Left lobe of liver (tissue), 2 donors: ENCODE data around the gene MTF2. TPM values are rescaled to one million over a fixed set of nuclear protein-coding genes. Genes with fewer than 3 reads are reported as not detected.
A peak's percentile ranks its signal among the peaks of the same experiment; 100 is the strongest.
"Not testable (repeated sequence)": the region's sequence is repeated elsewhere in the genome, so short reads cannot be mapped to it uniquely, and the experiment has no call there.

ENCODE experiments used
- ATAC-seq: fragments of 200-7000 bp; cut with Tn5 transposase; one replicate; pipeline ENCODE4 v1.9.1; 2020; ENCODE audit warnings: mild to moderate bottlenecking, moderate library complexity
- DNase-seq: peaks from one replicate; pipeline ENCODE4 v3.0.0-alpha.2; 2020; ENCODE audit warnings: low spot score
- total RNA-seq: library from RNA; stranded (reverse); gene quantifications from one replicate; pipeline ENCODE4 v1.2.1, GENCODE V29; 2021
- donor health status: DM: no; HTN: no; CAD: no; lungs with moderate emphysema.
- donor health status: DM: no; HTN: yes; CAD: no.

The MTF2 gene
- total RNA-seq, 1 donor from 2014 or later: 8.2 TPM

DNA sequence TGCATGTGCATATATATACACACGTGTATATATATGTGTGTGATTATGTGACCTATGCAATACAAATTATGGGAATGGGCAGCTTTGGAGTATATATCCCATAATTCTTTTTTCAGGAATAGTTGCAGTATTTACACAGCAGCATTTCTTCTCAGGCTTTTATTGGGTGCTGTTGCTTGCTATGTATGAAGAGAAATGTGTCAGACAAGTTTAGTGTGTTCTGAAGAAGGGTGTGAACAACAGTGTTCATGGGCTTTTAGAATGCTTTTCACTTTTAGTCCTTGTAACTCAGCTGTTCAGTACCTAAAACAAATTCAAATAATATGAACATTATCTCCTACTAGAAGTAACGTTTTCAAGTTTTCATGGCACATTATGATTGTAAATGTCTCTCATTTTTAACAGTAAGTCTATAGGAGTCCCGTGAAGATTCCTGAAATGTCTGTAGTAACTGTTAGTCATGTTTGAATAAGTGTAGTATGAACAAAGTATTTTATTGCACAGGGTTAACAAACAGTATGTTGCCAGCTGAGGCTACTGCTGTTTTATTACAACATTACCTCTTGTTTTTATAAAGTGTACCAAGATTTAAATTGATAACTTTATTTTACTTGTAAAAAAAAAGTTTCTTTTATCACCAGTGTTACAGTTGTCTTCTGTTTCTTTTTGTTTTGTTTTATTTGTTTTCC, 58.7 kb downstream of the MTF2 start:
- no peak for ATAC-seq

DNA sequence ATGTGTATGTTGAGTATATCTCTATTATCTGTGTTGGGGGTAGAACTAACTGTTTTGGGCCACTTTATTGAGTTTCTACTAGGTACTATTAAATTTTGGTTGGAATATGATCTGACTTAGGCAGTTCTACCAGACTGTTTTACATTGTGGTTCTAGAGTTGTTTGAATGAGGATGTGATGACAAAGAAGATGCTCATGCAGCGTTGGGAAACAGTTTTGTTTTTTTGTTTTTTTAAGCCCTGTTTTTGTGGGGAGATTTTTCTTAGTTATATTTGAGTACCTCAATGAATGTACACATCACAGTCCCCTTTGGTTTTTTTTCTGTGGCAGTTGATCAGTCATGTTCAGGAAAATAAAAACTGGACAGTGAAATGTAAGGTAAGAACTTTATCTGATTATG, 61.0 kb downstream of the MTF2 start:
- no peak for DNase-seq
- ATAC-seq: no peak

More for the DNA sequence above, 58.7 kb downstream of the MTF2 start:
- no peak for DNase-seq

GRCh38 chr1:93142161-93142560, 63.1 kb downstream of the MTF2 start:
- ATAC-seq (peak; percentile 63), DNase-seq (no peak)

DNA sequence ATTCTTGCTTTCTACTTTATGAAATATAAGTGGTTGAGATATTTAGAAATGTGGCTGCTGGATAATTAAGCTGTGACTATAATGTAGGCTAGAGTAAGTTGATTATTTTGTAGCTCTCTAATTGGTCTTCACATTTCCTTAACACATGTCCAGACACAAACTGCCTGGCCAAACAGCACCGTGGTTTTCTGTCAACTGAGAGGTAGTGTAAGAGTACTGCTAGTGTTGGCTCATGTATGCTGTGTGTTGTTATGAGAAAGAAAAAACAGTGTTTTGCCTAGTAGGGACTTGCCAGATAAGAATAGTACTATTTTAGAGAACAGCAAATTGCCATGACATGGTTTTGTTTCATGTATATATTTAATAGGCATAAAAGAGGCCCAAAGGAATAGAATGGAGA, 64.1 kb downstream of the MTF2 start:
- DNase-seq (no peak), ATAC-seq (peak; percentile 57)

- ATAC-seq: peak; percentile 49
These were observed 64.7 kb downstream of the MTF2 start for GRCh38 chr1:93143769-93144168.

DNA sequence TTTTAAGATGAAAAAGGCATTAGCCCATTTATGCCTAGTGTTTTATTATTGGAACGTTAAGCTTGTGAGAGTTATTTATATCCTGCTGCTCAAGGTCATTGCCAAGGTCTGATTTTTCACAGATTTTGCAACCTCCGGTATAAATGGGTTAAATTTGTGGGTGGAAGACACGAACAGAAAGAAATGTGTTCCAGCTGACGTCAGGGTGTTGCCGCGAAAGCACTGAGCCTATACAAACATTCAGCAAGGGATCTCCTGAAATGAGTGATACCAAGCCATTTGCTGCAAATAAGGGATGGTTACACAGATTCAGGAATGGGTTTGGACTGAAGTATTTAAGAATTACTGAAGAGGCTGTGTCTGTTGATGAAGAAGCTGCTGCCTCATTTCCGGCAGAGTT, 68.9 kb downstream of the MTF2 start:
- DNase-seq: no peak
- ATAC-seq: peak; percentile 25

More at GRCh38 chr1:93143769-93144168, 64.7 kb downstream of the MTF2 start:
- DNase-seq: no peak

- ATAC-seq (no peak), DNase-seq (no peak)
These were observed 71.6 kb downstream of the MTF2 start for GRCh38 chr1:93150729-93151128.

DNA sequence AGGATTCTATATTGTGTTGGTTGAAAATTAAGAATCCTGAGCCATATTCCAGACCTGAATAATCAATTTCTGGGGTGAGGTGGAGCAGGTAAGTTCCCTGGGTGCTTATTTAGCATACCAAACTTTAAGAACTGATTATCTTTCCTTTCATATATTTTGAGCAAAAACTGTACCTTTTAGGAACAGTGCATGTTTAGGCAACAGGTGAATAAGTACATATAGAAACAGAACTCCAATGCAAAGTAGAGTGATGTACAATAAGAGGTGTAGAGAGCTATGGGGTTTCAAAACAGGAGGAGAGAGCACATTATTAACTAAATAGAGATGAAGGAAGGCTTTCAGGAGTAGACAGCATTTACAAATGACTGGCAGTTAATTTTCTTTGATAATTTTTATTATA, 72.4 kb downstream of the MTF2 start:
- DNase-seq: no peak
- ATAC-seq: no peak

GRCh38 chr1:93152835-93153234, 73.8 kb downstream of the MTF2 start:
- DNase-seq: no peak
- no peak for ATAC-seq

GRCh38 chr1:93154898-93155297, 75.8 kb downstream of the MTF2 start:
- no peak for ATAC-seq

DNA sequence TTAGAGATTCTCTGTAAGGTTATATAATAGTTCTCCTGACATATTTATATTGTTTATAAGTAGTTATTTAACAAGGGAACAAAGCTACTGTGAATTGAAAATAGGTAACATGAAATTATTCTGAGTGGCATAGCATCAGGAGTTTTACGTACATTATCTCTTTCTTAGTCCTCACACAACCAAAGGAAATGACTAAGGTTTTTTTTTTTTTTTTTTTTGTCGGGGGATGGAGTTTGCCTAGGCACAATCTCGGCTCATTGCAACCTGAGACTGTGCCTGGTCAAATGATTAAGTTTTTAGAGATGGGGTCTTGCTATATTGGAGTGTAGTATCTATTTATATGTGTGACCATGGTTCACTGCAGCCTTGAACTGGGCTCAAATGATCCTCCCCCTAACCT, 76.3 kb downstream of the MTF2 start:
- DNase-seq (no peak), ATAC-seq (no peak)

More at GRCh38 chr1:93154898-93155297, 75.8 kb downstream of the MTF2 start:
- DNase-seq: no peak

DNA sequence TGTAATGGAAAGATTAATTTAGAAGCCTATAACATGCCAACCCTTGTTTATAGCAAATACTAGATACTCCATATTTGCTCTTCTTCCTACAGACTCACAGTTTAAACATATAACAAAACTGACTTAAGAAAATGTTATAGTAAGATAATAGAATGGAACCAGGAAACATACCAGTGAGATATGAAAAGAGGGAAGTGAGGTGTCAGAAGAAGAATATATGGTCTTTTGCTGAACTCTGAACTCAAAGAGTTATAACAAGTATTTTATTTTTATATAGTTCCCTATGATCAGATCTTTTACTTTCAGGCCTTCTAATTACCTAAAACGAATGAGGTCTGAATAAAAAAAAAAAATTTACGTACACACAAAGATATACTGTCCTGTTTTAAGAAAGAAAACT, 80.3 kb downstream of the MTF2 start:
- ATAC-seq (no peak), DNase-seq (no peak)

DNA sequence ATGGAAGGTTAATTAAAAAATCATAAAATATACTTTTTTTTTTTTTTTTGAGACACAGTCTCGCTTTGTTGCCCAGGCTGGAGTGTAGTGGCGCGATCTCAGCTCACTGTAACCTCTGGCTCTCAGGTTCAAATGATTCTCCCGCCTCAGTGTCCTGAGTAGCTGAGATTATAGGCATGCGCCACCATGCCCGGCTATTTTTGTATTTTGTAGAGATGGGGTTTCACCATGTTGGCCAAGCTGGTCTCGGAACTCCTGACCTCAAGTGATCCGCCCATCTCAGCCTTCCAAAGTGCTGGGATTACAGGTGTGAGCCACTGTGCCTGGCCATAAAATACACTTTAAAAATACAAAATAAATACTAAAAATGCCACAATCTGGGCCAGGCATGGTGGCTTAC, 84.2 kb downstream of the MTF2 start:
- DNase-seq, ATAC-seq: not testable (repeated sequence)

DNA sequence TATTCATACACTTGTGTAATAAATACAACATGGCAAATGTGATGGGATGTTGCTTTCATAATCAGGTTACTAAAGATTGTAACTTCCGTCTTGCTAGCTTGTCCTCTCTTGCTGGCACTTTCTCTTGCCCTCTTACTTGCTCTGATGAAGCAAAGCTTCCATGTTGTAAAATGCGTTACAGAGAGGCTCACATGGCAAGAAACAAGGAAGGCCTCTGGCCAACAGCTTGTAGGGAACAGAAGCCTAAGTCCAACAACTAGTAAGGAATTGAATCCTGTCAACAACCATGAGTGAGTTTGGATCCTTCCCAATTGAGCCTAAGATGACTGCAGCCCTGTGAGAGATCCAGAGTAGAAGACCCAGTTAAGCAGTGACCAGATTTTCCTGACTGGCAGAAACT, 85.7 kb downstream of the MTF2 start:
- no peak for DNase-seq
- no peak for ATAC-seq

GRCh38 chr1:93165895-93166294, 86.8 kb downstream of the MTF2 start:
- ATAC-seq, DNase-seq: not testable (repeated sequence)

DNA sequence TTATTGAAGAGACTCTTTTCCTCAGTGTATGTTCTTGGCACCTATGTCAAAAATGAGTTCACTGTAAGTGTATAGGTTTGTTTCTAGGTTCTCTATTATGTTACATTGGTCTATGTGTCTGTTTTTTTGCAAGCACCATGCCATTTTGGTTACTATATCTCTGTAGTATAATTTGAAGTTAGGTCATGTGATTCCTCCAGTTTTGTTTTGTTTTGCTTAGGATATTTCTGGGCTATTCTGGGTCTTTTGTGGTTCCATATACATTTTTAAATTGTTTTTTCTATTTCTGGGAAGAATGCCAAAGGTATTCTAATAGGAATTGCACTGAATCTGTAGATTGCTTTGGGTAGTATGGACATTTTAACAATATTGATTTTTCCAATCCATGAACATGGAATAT, 87.9 kb downstream of the MTF2 start:
- ATAC-seq: no peak
- no peak for DNase-seq

- not testable (repeated sequence) for DNase-seq
These were observed 91.1 kb downstream of the MTF2 start for GRCh38 chr1:93170141-93170678.

DNA sequence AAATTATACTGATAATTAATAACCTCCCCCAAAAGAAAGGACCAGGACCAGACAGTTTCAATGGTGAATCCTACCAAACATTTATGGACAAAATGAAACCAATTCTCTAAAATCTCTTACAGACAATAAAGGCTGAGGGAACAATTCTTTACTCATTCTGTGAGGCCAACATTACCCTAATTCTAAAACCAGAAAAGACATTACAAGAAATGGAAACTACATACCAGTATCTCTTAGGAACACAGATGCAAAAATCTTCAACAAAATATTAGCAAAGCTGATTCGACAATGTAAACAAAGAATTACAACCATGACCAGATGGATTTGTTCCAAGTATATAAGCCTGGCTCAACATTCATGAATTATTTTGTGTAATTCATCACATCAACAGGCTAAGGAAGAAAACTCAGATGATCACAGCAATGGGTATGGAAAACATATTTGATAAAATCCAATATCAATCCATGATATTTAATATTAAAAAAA, 92.5 kb downstream of the MTF2 start:
- DNase-seq (no peak), ATAC-seq (no peak)

More at GRCh38 chr1:93170141-93170678, 91.1 kb downstream of the MTF2 start:
- not testable (repeated sequence) for ATAC-seq

DNA sequence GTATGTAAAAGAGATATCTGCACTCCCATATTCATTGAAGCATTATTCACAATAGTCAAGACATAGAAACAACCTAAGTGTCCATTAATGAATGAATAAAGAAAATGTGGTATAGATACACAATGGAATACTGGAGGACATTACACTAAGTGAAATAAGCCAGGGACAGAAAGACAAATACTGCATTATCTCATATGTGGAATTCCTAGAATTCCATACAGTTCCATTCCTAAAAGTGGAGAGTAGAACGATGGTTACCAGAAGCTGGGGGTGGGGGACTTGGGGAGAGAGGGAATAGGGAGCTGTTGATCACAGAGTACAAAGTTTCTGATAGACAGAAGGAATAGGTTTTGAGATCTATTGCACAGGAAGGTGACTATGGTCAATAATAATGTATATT, 93.7 kb downstream of the MTF2 start:
- DNase-seq (no peak), ATAC-seq (no peak)

DNA sequence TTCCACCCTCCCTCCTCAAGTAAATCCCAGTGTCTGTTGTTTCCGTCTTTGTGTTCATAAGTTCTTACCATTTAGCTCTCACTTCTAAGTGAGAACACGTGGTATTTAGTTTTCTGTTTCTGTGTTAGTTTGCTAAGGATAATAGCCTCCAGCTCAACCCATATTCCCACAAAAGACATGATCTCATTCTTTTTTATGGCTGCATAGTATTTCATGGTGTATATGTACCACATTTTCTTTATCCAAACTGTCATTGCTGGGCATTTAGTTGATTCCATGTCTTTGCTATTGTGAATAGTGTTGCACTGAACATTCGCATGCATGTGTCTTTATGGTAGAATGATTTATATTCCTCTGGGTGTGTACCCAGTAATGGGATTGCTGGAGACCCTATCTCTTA, 95.6 kb downstream of the MTF2 start:
- not testable (repeated sequence) for DNase-seq, ATAC-seq

DNA sequence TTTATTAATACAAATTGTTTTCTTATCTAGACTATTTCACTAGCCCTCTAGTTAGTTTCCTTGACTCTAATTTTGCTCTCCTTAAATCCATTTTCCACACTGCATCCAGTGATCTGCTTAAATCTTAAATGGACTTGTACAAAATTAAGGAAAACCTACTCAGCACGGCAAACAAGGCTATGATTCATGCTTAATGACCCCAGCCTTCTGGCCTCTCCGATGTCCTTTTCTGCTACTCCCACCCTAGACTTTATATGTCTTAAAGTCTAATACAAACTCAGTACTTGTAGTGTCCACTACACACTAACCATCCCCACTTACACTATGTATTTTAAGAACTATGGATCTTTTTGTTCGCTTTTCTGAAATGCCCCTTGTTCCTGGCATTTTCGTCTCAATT, 98.9 kb downstream of the MTF2 start:
- DNase-seq (no peak), ATAC-seq (no peak)

GRCh38 chr1:93178418-93178817, 99.3 kb downstream of the MTF2 start:
- DNase-seq: no peak
- ATAC-seq: no peak
